8988T (cell line): ENCODE results near the gene TP73.

Source experiments
- DNase-seq: peaks from one replicate; pipeline ENCODE4 v3.0.0; 2011

The TP73 gene

DNA sequence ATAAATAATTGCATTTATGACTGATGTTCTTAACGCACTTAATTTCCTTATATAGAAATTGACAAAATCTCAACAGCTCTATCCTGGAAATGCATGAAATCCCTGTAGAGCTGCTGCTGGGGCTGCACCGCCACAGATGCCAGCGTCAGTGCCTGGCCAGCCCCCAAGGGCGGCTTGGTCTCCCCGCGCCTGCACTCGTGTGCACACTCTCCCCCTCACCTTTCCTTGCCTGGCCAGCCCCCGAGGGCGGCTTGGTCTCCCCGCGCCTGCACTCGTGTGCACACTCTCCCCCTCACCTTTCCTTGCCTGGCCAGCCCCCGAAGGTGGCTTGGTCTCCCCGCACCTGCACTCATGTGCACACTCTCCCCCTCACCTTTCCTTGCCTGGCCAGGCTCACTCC is 16.2 kb upstream of the TP73 start:
- DNase-seq = no peak

DNA sequence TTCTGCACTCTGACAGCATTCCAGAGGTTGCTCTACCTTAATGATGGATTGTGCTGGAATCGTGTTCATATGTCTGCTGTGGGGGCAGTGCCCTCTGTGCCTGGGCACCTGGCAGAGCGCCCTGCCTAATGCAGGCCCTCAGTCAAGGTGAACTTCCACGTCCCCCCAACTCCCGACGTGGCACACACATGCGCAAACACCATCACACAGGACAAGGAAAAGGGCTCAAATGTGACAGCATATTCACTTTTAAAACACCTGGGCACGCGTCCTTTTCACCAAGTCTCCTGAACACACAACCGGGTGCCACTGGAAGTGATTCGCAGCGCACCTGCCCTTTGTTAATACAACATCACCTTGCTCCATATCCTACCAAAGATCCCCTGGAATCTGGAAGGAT is 15.8 kb upstream of the TP73 start:
- DNase-seq = no peak

DNA sequence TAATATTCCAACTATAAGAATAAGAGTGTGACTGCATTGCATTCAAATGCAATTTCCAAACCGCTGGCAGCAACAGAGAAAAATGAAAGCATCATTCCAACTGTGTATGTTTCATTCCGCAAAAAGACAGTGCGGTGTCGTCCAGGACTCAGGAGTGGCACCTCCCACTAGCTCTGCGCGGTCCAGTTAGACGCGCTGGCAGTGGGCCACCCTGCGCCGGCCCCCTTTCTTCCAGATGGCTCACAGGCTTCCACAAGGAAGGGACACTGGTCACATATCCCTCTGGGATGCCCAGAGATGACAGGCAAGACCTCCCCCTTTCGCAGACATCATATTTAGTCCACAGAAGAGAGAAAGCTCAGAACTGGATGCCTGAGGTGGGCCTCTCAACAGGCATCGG is 14.3 kb upstream of the TP73 start:
- DNase-seq = no peak

DNA sequence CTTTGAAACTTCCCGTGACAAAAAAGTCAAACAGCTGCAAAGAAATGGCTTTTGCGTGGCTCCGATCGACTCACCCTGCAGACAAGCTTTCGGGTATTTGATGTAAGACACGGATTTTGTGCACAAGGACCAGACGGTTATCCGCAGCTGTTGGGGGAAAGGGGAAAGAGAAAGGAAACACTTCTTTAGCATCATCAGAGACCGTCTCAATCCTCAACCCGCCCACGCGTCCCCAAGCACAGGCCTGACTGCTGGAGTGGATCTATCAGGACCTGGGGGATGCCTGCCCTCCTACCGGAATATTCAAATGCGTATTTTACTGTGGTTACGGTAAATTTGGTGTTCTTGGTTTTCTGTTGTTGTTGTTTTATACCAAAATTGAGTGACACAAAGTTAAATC is 13.6 kb upstream of the TP73 start:
- no peak for DNase-seq

DNA sequence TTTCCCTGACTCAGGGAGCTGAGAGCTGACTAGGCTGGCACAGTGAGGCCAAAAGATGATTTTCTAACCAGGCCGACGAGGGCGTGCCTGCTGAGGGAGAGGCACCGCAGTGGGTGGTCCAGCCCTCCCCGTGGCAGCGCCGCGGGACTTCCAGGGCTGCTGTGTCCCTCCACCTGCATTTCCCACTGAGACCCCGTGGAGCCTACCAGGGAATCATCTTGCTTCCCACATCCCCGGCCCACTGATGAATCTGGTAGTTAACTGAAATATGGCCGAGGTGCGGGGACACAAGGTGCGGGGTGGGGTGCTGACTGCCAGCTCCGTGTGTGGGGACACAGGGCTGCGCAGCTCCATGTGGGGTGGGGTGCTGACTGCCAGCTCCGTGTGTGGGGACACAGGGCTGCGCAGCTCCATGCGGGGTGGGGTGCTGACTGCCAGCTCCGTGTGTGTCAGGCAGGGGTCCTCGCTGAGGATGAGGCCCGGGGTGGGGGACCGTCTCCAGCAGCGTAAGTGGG is 12.9 kb upstream of the TP73 start:
- DNase-seq = no peak

DNA sequence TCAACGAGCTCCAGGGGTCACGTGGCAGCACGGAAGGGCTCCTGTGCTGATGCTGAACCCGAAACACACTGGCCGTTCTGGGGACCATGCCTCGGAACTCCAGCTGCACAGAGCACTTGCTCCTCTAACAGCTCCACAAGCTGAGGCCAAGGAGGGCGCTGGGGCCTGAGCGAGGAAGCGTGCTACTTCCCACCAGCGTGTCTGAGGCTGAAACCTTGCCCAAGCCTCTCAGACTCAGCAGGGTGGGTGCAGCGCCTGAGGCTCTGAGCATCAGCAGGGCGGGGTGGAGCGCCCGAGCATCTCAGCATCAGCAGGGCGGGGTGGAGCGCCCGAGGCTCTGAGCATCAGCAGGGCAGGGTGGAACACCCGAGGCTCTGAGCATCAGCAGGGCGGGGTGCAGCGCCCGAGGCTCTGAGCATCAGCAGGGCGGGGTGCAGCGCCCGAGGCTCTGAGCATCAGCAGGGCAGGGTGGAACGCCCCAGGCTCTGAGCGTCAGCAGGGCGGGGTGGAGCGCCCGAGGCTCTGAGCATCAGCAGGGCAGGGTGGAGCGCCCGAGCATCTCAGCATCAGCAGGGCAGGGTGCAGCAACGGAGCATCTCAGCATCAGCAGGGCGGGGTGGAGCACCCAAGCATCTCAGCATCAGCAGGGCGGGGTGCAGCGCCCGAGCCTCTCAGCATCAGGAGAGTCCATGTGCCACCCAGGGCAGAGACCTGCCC is 12.0 kb upstream of the TP73 start:
- no peak for DNase-seq

DNA sequence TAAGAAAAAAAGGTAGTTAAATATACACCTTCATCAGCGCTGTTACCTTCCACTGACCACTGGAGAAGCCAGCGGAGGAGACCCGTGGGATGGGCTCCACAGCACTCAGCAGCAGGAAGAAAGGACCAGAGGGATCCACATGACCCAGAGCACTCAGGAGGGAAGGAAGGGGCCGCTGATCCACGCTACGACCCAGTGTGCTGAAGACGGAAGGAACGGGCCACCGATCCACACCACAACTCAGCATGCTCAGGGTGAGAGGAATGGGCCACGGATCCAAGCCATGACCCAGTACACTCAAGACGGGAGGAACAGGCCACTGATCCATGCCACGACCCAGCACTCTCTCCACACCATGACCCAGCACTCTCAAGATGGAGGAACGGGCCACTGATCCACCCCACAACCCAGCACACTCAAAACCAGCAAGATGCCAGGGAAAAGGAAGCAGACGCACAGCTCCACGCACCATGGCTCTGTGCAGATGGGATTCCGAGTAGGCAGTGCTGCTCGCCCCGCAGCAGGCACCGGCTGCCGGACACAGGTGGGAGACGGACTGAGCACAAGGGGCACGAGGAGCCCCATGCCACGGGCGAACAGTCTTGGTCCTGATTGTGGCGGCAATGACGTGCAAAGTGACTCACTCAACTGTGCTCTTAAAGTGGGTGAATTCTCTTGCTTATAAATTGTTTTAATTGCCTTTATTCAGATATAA is 11.1 kb upstream of the TP73 start:
- DNase-seq = no peak

DNA sequence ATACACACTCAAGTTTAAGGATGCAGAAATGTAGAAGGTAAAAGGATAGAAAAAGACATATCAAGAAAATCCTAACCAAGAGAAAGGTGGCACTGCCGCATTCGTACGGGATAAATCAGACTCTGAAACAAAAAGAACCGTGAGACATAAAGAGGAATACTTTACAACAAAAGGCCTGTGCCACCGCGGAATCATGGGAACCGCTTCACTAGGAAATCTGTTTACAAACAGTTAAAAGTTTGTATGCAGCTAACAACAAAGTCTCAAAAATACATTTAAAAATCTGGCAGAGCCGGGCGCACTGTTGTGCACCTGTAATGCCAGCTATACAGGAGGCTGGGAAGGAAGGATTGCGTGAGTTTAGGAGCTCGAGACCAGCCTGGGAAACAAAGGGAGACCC is 10.5 kb upstream of the TP73 start:
- DNase-seq = no peak

DNA sequence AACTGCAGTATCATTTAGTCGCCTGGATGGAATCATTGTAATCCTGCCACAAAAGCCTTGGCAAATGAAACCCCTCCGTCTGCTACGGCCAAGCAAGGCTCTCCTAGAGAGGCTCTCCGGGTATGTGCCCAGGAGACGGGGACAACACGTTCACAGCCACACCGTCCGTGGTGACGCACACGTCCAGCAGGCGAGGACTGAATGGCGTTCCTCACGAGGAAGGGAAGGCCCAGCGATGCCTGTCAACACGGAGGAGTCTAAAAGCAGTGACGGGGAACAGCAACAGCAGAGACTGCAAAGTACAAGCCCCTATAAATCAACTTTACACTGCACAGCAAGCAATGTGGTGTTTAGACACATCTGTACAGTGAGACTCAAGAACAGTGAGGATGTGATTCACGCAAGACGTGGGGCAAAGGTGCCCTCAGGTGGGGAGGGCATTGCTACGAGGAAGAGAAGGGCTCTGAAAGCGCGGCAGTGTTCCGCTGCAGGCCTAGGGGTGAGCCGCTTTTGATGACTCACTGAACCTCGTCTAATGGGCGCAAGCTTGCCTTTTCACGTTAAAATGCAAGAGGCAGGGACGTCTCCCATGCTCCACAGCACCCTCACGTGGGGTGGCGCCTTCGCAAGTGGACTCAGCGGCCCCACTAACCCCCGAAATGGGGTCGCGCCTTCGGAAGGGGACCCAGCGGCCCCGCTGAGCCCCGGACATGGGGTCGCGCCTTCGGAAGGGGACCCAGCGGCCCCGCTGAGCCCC is 9.2 kb upstream of the TP73 start:
- no peak for DNase-seq

DNA sequence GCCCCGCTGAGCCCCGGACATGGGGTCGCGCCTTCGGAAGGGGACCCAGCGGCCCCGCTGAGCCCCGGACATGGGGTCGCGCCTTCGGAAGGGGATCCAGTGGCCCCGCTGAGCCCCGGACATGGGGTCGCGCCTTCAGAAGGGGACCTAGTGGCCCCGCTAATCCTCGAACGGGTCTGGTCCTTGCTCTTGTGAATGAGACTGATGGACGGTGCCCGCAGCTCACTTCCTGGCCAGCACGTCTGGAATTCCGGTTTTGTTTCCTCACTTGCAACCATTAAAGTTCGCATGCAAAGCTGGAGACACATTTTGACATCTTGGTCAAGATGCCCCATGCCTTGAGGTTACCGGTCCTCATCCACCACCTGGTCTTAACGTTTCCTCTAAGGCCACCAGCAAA is 8.0 kb upstream of the TP73 start:
- no peak for DNase-seq

DNA sequence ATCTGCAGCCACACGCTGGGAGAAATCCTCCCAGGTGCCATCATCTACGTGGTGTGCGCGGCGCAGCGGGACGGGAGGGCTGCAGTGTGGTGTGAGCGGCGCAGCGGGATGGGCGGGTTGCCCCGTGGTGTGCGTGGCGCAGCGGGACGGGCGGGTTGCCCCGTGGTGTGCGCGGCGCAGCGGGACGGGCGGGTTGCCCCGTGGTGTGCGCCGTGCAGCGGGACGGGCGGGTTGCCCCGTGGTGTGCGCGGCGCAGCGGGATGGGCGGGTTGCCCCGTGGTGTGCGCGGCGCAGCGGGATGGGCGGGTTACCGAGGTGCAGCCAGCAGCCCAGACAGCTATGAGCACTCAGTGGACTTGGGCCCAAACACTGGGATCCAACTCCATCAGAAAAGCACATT is 7.1 kb upstream of the TP73 start:
- no peak for DNase-seq

DNA sequence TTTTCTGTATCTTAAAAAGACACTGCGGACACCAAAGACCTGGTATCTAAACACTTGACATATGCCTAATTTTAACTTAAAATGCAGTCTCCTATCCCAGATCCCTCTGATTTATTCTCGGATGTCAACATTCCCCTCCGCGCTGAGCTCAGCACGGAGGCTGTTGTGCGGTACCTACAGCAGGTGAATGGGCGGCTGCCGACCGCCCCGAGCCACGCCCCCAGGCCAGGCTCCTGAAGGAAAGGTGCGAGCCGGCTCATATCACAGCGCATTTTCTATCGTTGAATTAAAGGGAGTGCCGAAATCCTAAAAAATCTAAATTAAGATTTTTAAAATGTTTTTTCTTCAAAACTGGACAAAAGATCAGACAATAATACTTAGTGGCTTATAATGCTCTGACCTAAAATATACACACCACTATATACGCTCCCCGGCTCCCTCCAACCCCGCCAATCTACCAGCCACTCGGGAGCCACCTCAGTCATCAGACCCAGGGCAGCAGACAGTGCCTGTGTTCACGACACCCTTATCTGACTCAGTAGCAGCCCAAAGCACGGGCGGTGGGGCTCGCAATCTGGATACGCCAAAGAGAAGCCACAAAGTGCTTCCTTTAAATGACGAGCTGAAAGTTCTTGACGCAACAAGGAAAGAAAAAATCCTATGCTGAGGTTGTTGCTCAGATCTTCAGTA is 6.5 kb upstream of the TP73 start:
- DNase-seq = no peak

DNA sequence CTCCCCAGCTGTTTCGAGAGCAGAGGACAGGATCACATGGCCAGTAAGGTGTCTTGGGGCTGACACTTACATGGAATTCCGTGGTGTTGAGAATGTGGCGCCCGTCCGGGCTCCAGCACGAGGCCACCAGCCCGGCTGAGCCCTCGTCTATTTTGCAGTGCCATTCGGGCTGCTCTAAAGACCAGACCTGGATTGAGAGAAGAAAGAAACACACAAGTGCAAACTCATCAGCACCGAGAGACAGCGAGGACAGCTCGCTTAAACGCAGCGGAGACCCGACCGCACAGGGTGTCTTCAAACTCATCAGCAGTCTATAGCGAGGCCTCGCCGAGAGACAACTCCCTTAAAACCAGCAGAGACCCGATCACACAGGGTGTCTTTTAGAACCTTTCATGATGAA is 5.7 kb upstream of the TP73 start:
- DNase-seq = no peak

DNA sequence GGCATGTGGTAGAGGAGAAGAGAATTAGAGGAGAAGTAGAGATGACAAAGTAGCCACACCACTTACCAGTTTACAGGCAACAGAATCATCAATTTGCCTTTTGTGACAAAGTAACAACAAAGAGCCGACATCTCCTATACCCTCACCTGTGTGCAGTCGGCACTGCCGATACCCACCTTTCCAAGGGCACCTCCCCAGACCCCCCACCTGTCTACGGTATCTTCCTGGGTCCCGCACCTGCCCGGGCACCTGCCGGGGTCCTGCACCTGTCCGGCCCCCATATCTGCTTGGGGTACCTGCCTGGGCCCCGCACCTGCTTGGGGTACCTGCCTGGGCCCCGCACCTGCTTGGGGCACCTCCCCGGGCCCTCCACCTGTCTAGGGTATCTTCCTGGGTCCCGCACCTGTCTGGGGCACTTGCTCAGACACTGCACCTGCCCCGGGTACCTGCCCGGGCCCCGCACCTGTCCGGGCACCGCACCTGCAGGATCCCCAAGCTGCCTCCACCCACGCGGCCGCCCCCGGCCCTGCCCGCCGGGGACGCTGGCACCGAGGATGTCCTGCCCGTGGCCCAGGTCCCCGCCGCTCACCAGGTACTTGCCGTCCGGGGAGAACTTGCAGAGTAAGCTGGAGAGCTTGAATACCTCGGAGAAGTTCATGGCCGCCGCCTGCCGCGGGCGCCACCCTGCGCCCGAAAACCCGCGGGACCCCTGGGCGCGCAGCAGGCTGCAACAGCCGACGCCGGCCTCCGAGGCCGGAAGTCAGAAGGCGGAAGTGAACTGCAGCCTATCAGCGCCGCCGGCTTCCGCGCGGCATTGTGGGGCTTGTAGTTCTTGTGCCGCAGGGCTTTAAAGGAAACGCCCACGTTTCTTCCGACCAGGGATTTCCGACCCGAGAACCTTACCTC is 2.7 kb upstream of the TP73 start, which contains the start of gene WRAP73:
Gene WRAP73, minus strand, starts transcription at position 762 of the 906 bp plus-strand sequence. Its CDS starts 104 bp downstream, at position 658.
- DNase-seq = peak; percentile 91

DNA sequence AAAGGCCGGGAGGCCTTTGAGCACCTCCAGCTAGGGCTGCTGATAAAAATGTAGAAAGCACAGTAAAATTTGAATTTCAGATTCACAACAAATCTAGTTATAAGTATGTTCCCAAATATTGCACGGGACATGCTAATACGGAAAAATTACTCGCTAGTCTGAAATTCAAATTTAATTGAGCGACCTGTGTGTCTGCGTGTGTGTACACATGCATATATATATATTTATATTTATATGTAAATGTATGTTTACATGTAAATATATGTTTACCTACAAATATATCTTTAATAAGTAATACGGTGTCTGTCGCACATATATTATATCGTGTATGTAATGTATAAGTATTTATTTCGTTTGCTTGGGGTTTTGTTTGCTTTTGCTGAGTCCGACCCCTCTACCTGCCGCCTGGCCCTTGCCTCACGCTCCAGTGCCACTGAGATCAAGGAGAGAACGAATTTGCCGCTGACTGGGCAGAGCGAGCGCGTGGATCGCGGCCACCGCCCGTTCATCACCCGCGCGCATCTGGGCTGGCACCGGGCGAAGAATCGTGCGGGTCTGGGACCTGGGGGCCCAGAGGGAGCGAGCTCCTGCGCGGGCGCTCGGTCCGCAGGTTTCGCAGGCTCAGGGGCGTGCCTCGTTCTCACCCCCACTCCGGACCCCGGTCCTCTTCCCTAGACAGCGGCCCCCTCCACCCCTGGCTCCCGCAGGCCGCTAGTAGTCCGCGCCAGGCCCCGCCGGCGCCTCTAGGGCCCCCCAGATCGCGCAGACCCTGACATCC is 1.9 kb upstream of the TP73 start:
- no peak for DNase-seq

DNA sequence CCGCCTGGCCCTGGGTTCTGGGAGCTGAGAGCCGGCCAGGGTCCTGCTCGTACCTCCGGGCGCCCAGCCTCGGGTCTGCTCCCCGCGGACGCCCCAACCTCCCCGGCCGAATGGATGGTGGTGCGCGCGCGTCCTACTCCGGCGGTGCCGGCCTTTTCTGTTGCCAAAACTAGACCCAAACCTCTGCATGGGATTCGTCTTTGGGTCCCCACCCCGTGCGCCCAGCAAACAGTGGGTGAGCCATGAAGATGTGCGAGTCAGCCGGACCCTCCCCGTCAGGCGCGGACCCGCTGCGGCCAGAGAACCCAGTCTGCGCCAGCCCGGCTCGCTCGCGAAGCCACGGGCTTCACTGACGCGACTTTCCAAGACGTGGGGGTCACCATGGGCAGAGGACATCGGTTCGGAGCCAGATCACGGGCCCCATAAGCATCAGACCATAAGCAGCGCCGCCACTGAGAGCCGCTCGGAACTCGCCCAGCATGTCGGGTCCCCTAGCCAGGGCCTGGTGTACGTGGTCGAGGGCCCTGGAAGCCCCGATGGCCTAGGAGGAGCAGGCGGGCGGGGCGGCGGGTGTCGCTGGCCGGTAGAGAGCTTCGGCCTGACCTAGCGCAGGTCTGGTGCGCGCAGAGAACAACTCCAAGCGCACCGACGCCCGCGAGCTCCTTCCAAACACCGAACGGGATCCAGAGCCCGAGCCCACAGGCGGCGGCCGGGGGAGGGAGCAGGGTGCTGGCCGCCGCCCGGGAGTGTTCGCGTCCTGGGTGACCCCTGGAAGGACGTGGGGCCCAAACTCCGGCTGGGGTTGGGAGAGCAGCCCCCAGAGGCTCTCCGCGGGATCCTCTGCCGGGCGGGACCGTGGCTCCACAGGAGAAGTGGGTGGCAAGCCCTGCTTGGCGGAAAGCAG is 1.0 kb upstream of the TP73 start:
- no peak for DNase-seq

DNA sequence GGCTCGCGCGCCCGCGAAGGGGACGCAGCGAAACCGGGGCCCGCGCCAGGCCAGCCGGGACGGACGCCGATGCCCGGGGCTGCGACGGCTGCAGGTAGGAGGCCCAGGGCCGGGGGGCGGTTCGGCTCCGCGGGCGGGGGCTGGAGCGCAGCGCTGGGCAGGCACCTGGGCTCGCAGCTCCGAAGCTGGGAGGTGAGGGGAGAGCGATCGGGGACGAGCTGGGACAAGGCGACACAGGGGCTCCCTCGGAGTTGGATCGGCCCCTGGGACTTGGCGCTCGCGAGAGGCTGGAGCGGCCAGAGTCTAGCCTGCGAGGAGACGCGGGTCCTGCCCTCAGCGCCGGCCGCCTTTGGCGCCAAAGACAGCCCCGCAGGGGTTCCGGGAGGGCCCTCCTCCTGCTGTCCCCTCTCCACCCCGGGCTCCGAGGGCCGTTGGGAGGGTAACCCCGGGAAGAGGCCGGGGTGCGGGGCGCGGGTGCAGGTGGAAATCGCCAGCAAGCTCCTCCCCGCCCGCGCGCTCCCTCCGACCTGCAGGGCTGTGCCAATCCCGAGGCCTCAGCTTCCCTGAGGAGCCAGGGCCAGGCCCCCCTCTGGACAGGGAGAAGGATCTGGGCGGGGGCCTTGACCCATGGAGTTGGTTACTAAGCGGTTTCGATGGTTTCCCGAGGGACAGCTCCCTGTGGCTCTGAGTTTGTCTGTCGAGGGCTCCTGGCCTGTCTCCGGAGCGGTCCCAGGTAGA is 401 bp downstream of the TP73 start:
- peak; percentile 69 for DNase-seq

DNA sequence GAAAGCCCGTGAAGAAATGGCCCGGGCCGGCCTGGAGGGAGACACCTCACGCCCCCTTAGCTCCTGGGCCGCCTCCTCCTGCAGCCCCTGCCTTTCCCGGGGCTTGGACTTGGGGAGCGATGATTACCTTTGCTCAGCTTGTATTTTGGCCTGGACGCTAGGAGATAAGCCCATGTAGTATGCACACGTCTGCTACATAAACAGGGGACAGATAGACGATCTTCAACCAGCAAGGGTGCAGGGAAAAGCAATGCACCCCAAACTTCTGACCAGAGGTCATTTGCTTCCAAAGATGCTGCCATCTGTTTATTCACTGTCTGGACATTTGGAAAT is 936 bp downstream of the TP73 start:
- no peak for DNase-seq

DNA sequence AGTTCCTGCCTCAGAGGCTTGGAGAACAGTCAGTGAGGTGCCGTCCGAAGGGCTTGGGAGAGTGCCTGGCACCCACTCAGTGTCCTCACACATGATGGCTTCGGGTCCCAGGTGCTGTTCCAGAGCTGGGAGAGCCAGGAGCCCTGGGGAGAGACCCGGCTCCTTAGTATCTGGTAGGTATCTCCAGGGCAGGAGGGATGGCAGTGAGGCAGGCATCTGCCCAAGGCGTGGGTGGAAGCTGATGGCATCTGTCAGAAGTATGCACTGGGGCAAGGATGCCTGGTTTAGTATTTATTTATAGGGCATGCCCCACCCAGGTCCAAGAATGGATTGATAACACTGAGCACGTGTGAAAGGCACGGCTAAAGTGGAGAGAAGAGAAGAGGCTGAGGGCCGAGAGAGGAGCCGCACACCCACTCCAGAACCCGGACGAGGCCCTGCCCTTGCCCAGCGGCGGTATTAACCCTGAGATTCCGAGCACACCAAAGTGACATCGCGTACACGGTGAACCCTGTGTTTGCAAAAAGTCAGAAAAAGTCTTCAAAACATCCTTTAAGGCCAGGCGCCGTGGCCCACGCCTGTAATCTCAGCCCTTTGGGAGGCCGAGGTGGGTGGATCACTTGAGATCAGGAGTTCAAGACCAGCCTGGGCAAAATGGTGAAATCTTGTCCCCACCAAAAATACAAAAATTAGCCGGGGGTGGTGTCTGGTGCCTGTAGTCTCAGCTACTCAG is 2.4 kb downstream of the TP73 start:
- DNase-seq = no peak
